GM20431 (cell line): ENCODE data around the gene ZNF71.

ENCODE experiments used
- in situ Hi-C: fragments of 300-500 bp; cut with MseI, MboI; formaldehyde crosslinking; loops from one replicate; pipeline ENCODE4 v1.15.0; 2020; ENCODE audit warnings: low sequenced_read_pairs; ENCODE audit not compliant: unreplicated experiment

The ZNF71 gene

DNA sequence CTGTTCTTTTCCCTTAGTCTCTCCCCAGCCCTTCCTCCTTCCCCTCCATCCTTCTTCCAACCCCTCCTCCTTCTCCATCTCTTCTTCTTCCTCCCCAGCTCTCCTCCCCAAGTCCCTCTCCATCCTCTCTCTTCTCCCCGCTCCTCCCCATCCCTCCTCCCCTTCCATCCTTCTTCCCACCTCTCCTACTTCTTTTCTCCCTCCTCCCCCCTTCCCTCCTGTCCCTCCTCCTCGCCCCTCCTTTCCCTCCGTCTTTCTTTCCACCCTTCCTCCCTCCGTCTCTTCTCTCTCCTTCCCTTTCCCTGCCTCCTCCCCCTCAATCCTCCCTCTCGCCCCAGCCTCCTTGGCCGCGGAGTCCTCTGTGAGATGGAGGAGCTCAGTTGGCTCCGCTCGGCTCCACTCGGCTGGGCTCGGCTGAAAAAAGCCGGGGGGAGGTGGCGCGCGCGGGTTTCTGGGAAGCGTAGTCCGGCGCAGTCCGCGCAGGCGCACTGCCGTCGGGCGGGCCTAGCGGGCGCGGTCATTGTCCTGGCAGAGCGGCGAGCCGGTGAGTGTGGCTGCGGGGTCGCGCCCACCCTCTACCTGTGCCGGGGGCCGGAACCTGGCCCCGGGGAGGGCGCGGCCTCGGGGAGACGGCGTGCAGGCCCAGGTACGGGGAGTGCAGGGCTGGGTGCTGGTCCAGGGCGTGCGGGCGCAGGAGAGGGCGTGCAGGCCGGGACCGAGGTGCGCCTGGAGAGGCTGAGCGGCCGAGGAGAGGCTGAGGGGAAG, at the start of gene ZNF71:
Gene ZNF71 (plus strand): TSS at position 520 of the 765 bp plus-strand sequence. CDS start 6,257 bp downstream, outside the sequence.
- in situ Hi-C loops: no loop called here

DNA sequence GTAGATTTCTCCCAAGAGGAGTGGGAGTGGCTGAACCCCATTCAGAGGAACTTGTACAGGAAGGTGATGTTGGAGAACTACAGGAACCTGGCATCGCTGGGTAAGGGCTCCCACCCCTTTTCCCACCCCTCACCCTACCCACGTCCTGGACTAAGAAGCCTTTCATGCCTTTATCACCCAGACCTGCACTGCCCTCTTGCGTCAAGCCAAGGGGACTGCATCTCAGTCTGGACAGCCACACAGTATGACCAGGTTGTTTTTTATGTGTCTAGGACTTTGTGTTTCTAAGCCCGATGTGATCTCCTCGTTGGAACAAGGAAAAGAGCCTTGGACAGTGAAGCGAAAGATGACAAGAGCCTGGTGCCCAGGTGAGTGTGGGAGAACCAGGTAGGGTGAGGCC, 47.6 kb upstream of the ZNF71 start:
- in situ Hi-C loops: no loop called here

DNA sequence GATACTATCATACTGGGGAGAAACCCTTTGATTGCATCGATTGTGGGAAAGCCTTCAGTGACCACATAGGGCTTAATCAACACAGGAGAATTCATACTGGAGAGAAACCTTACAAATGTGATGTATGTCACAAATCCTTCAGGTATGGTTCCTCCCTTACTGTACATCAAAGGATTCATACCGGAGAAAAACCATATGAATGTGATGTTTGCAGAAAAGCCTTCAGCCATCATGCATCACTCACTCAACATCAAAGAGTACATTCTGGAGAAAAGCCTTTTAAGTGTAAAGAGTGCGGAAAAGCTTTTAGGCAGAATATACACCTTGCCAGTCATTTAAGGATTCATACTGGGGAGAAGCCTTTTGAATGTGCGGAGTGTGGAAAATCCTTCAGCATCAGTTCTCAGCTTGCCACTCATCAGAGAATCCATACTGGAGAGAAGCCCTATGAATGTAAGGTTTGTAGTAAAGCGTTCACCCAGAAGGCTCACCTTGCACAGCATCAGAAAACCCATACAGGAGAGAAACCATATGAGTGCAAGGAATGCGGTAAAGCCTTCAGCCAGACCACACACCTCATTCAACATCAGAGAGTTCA, 40.7 kb upstream of the ZNF71 start:
- in situ Hi-C loops: no loop called here

DNA sequence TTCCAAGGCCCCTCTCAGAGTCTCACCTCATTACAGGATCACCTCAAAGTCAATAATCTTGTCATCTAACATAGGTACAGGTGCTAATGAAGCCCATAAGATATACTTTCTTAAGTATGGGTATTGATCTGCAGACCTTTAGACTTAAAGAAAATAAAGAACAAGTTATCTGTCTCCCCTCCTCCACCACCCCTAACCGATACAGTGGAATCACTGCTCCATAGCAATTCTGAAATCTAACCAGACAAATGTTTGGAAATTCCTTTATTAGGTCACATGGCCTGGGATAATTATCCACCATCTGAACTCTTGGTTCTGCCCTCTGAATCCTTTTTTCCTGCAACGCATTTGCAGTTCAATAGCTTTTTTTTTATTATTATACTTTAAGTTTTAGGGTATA, 32.3 kb upstream of the ZNF71 start:
- in situ Hi-C loops: no loop called here

DNA sequence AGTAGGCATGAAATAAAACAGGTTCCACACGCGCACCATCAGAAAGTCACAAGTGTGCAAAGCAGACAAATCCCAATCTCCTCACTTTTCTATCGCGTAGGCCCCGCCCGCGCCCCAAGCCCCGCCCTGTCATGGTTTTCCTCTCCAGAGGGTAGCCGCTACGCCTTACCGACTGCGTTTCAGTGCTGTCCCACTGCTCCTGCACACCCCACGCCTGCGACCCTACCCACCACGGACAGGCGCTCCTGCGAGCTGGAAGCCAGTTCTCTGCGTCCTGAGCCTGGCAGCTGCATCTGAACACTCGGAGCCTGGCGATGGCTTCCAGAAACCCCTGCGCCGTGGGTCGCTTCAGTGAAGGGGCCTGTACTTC, 28.2 kb upstream of the ZNF71 start:
- in situ Hi-C loops: no loop called here

DNA sequence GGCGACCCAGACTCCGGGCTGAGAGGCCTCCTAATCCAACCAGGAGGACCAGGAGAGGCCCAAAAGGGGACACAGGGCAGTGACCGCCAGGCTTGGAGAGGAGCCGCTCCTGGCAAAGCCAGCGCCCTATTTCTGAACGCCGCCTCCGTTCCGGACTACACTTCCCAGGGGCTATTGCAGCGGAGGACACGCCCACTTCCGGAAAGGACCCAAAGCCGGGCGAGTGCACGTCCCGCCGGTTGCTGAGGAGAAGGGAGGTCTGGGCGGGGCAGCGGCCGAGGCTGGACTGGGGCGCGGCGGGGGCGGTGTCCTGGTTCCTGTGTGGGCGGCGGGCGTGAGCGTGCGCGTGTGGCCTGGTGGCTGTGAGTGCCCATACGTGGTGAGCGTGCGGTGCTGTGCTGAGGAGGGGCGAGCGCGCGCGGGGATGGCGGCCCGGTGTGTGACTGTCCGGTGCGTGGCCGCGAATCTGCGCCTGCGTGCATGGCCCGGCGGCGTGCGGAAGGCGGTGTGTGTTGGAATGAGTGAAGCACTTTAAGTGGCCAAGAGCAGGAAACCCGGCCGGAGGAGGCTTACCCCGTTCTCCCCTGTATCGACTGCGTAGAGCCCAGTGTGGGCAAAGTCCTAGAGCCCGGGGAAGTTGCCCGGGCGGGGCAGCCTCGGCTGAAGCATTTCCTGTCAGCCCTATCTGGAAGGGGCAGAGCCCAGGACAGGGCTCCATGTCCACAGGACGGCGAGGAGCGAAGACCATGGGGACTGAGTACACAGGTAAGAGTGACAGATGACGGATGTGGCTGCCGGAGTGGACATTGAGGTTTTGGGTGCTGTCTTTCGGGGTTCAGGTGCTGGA, 27.6 kb upstream of the ZNF71 start, which contains the start of gene ZNF470:
Gene ZNF470 (plus strand): TSS at position 195 of the 847 bp plus-strand sequence. CDS start 2,844 bp downstream, outside the sequence.
- in situ Hi-C loops: no loop called here

DNA sequence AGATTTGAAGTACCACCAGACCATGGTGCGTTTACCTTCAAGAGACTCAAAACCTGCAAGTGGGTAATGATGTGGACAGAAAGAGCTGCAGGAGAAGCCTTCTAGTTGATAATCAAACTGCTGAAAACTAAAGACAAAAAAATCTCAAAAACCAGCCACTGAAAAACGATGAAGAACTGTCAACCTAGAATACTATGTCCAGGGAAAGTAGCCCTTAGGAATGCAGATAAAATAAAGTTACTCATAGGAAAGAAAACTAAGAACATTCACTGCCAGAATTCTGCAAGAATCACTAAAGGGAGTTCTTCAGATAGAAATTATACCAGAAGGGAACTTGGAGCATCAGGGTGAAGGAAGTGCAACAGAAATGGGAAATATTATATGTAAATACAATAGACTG, 22.5 kb upstream of the ZNF71 start:
- in situ Hi-C loops: no loop called here

DNA sequence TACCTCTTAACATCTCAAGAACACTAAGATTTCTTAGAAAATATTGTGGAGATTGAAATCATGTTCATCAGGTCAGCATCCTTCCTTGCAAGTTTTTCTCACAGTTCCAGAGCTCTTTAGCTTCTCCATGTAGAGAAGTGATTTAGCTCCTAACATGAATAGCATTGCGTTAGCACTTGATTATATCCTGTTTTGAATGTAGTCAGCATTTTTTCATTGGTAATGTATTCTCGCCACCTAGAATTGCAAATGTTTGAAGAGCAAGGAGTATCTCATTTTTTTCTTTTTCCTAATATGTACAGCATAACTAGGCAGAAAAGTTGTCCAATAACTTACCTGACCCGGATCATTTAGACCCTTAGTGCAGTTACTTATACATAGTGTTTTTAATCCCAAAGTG, 21.2 kb upstream of the ZNF71 start:
- in situ Hi-C loops: no loop called here

DNA sequence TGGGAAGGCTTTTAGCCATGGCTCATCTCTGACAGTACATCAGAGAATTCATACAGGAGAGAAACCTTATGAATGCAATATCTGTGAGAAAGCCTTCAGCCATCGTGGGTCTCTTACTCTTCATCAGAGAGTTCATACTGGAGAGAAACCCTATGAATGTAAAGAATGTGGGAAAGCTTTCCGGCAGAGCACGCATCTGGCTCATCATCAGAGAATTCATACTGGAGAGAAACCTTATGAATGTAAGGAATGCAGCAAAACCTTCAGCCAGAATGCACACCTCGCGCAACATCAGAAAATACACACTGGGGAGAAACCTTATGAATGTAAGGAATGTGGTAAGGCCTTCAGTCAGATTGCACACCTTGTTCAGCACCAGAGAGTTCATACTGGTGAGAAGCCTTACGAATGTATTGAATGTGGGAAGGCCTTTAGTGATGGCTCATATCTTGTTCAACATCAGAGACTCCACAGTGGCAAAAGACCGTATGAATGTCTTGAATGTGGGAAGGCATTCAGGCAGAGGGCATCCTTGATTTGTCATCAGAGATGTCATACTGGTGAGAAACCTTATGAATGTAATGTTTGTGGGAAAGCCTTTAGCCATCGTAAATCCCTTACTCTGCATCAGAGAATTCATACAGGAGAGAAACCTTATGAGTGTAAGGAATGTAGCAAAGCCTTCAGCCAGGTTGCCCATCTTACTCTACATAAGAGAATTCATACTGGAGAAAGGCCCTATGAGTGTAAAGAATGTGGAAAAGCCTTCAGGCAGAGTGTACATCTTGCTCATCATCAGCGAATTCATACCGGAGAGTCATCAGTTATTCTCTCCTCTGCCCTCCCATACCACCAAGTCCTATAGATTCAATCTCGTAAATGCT, 17.1 kb upstream of the ZNF71 start:
- in situ Hi-C loops: no loop called here

DNA sequence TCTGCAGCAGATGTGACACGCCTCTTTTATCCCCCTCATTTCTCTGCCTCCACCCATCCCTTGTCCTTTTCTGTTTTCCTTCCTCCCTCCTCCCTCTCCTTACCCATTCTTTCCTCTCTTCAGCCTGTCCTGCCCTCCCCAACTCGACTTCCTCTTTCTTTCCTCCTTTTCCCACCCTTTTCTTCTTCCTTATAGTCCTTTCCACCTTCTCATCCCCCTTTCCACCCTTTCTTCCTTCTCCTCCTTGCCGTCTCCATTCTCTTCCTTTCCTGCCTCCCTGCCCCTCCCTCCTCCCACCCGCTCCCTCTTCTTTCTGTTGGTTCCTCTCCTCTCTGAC, 688 bp upstream of the ZNF71 start:
- in situ Hi-C loops: no loop called here

DNA sequence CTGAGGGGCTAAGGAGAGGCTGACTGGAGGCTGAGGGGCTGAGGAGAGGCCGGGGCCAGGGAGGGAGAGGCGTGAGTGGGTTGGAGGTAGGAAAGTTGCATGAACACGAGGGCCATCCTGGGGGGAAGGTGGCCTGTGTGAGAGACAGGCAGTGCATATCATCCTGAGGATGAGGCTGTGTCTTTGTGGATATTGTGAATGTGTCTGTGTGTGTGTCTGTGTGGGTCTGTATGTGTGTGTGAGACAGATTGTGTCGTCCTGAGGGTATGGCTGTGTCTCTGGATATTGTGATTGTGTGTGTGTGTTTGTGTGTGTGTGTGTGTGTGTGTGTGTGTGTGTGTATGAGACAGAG, 422 bp downstream of the ZNF71 start:
- in situ Hi-C loops: no loop called here

DNA sequence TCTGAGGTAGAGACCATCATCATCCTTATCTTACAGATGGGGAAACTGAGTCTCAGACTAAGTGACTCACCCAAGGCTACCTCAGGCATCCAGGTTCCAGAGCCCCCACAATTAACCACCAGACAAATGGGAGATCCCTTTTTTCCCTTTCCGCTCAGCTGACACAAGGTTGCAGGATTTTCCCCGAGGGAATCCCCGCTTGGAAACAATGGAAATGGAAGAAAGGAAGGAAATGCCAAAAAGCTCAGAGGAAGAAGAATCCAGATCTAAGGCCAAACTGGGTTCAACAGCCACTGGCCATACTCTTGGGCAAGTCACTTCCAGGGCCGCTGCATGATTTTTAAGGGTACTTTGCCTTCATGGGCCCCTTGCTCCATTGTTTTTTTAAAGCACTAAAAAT, 1.6 kb downstream of the ZNF71 start:
- in situ Hi-C loops: no loop called here

DNA sequence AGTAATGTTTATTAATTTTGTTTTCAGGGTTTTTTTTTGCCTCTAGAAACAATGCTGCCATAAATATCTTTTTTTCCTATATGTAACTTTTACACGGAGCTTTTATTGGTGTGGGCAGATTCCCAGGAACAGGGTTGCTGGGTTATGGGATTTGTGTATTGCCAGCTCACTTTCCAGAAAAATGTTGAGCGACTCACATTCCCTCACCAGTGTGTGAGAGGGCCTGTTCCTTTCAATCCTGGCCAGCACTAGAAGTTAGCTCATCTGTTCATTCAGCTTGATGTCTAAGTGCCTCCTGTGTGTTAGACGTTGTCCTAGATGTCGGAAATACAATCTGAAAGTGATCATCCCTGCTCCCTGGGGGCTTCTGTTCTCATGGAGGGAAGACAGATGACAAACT, 2.6 kb downstream of the ZNF71 start:
- in situ Hi-C loops: no loop called here

DNA sequence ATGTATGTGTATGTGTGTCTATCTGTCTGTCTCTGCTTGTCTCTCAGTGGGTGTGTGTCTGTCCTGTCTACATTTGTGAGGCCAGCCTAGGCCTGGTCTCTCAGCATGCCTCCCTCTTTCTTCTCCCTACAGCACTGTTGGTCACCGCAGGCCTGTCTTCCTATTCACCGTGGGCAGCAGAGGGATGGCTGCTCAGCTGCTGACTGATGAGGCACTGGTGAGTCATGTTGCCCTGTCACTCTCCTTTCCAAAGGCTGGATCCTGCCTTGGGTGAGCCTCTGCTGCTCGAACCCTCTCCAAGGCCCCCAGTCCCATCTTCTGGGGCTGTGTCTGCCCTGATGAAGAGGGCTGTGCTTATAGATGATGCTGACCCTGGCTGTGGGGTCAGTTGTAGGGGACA, 6.3 kb downstream of the ZNF71 start:
- in situ Hi-C loops: no loop called here

DNA sequence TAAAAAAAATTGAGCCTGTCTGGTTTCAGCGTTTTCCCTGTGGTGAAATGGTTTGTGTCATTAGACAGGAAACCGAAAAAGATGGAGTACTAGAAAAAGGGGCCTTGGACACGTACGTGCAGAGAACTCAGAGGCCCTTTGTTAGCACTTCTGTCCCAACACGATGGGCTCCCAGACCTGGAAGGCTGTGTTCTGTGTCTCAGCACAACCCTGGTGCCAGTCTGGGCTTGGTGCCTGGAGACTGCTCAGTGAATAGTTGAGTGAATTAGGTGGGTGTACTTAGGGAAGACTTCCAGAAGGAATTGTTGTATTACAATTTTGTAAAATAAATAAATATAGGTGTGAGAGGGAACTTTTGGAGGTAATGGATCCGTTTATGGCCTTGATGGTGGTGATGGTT, 8.7 kb downstream of the ZNF71 start:
- in situ Hi-C loops: no loop called here

DNA sequence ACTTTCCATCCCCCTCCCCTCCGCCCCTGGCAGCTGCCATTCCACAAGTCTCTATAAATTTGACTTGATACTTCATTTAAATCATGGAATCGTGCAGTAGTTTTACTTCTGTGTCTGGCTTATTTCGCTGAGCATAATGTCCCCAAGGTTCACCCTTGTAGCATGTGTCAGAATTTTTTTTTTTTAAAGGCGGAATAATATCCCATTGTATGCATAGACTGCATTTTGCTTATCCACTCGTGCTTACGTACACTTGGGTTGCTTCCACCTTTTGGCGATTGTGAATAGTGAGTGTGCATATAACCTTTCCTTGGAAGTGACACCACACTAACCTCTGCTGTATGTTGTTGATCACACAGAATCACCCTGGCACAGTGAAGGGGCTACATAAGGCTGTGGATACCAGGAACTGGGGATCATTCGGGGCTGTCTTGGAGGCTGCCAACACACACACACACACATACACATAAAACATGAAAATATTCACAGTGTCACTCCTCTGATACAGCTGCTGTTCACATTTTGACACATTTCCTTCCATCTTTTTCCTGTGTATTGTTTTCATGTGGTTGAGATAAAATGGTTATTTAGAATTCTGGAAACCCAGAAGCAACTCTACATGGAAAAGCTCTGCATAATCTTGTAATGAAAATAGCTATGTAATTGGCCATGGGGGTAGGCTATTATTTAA, 13.3 kb downstream of the ZNF71 start:
- in situ Hi-C loops: no loop called here

DNA sequence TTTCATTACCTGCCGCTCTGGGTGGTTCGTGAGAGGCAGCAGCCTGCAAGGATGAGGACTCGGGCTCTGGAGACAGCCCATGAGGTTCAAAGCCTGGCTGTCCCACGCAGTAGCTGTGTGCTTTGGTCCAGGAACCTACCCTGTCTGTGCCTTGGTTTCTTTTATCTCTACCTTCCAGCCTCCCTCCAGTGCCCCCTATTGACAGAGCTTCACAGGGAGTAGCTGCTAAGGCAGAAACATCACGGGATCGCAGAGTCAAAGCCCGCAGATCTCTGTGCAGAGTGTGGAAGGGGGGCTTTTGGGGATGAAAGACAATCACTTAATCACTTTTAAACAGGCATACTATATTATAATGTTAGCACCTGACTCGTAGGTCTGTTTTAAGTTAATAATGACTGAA, 16.2 kb downstream of the ZNF71 start:
- in situ Hi-C loops: no loop called here

DNA sequence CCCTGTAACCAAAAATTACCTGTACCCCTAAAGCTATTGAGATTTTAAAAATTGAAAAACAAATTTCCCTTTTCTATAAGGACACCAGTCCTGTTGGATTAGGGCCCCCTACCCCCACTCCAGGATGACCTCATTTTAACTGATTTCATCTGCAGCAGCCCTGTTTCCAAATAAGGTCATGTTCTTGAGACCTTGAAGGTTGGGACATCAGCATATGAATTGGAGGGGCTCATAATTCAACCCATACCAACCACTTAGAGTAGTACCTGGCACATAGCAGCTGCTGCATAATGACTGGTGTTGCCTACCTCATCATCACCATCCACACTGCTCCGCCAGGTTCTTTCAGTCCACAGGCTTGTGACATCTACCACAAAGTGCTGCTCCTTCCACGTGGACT, 17.6 kb downstream of the ZNF71 start:
- in situ Hi-C loops: no loop called here

DNA sequence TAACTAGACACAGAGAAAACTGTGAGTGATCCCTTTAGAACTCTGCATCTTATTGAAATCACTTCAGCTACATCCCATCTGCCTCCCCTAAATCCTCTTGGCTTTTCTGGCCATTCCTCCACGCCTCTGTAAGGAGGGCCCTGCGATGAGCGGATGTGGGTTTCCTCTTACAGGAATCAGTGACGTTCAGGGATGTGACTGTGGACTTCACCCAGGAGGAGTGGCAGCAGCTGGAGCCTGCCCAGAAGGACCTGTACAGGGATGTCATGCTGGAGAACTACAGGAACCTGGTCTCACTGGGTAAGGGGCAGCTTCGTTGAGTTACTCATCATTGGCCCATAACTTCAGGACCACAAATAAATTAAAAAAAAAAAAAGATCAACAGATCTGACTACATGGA, 18.5 kb downstream of the ZNF71 start:
- in situ Hi-C loops: no loop called here

DNA sequence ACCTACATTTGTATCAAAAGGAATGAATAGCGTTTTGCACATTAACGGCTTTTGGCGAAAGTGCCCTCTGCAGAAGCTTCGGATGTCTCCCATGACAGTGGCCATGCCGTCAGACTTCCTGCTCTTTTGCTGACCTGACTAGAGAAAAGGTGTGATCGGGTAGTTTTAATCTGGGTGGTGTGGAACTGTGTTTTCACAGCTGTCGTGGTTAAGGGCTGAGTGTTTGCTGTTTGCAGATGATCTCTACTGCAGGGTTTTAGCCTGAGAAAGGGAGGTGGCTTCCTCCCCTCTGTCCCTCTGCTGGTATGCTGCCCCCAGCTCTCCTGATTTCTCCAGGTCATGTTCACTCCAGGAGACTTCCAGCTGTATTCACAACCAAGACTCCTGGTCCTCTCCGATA, 22.4 kb downstream of the ZNF71 start:
- in situ Hi-C loops: no loop called here
